ENCODE measurements around the gene CAMK2A.

GRCh38 chr5:150252489-150252888 is 37.1 kb downstream of the CAMK2A start:
- no peak for TF ChIP-seq CTCF (IDR thresholded peaks at IDR 0.05 in 8 of 11, conservative IDR thresholded peaks at IDR 0.05 in 3 of 11)
- no peak for TF ChIP-seq POLR2AphosphoS5 (IDR thresholded peaks at IDR 0.05)
- TF ChIP-seq POLR2A (IDR thresholded peaks at IDR 0.05), result no peak

Measured in spleen (tissue), 7 donors.